A673 (cell line): ENCODE data around the gene SPOCD1.

Experiments used
- EZH2 ChIP-seq: fragments of 200-600 bp; sonication (generic); IDR thresholded peaks from 2 replicates; pipeline ENCODE4 v1.6.1; 2017; ENCODE audit warnings: borderline replicate concordance, low read depth, mild to moderate bottlenecking, mixed read lengths, antibody characterized with exemption, low read length; ENCODE audit not compliant: poor library complexity, severe bottlenecking
- TF ChIP-seq, protein P1 (sequence below): fragments of 300-800, 200-600 bp; sonication (generic); conservative IDR thresholded peaks from 2 replicates; pipeline ENCODE4 v1.5.1; 2017; ENCODE audit warnings: low read depth, mild to moderate bottlenecking, antibody characterized with exemption, low read length, moderate library complexity, mixed read lengths

DNA sequence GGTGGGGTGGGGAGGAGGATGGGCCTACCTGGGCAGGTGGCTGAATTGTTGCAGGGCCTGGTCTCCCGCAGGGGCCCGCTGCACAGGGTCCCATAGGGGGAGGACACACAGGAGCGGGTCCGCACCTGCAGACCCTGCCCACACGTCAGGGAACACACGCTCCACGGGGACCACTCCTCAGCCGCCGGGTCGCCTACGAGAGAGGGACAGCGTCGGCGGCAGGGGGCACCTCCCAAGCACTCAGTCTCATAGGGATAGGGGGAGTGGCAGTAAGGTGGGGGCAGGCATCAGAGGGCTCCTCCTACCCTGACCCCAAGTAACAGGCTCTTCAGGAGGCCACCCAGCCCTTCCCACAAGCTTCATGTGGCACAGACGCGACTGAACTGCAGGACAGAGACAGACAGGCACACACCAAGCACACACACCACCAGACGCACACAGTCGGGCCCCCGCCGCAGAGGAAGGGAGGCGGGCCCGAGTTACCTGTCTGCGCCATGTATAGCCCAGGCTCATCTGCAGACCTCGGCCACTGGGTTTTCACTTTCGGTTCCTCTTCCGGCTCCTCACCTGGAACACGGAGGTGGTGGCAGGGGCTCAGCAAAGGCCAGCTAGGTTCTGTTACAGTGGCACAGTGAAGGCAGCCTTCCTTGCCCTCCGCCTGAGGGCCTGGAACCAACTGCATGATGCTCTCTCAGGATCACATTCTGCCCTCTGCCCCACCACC is 71.5 kb downstream of the SPOCD1 start:
- TF ChIP-seq, protein P1, sequence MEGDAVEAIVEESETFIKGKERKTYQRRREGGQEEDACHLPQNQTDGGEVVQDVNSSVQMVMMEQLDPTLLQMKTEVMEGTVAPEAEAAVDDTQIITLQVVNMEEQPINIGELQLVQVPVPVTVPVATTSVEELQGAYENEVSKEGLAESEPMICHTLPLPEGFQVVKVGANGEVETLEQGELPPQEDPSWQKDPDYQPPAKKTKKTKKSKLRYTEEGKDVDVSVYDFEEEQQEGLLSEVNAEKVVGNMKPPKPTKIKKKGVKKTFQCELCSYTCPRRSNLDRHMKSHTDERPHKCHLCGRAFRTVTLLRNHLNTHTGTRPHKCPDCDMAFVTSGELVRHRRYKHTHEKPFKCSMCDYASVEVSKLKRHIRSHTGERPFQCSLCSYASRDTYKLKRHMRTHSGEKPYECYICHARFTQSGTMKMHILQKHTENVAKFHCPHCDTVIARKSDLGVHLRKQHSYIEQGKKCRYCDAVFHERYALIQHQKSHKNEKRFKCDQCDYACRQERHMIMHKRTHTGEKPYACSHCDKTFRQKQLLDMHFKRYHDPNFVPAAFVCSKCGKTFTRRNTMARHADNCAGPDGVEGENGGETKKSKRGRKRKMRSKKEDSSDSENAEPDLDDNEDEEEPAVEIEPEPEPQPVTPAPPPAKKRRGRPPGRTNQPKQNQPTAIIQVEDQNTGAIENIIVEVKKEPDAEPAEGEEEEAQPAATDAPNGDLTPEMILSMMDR, result no peak
- TF ChIP-seq EZH2, result no peak
